Spinal cord (tissue), 10 donors: ENCODE measurements around the gene TIMELESS. TPM values are rescaled to one million over a fixed set of nuclear protein-coding genes. Genes with fewer than 3 reads are reported as not detected.
"Not testable (repeated sequence)": the region's sequence is repeated elsewhere in the genome, so short reads cannot be mapped to it uniquely, and the experiment has no call there.

Source experiments
- DNase-seq, 6 donors: peaks; one replicate each; pipeline versions ENCODE4 v3.0.0 to v3.0.0-alpha.2; 2013 to 2015; ENCODE audit warnings: low spot score in 6 of 6, low read depth in 4 of 6
- H3K27ac ChIP-seq: one replicate; pipeline ENCODE4 v1.5.1; 2013; ENCODE audit warnings: low read depth, low read length, control low read depth
- H3K27me3 ChIP-seq: one replicate; pipeline ENCODE4 v1.6.1; 2013; ENCODE audit warnings: low read length; ENCODE audit not compliant: control insufficient read depth, insufficient read depth
- H3K36me3 ChIP-seq: one replicate; pipeline ENCODE4 v1.6.1; 2013; ENCODE audit warnings: low read length; ENCODE audit not compliant: control insufficient read depth, insufficient read depth
- H3K4me1 ChIP-seq: one replicate; pipeline ENCODE4 v1.6.1; 2013; ENCODE audit warnings: low read length; ENCODE audit not compliant: control insufficient read depth, insufficient read depth
- H3K4me3 ChIP-seq: one replicate; pipeline ENCODE4 v1.5.1; 2013; ENCODE audit warnings: low read depth, low read length, control low read depth
- H3K9me3 ChIP-seq: one replicate; pipeline ENCODE4 v1.6.1; 2013; ENCODE audit warnings: low read length; ENCODE audit not compliant: control insufficient read depth, insufficient read depth
- WGBS: methylation state at CpG from one replicate; pipeline ENCODE4 v1.1.5; 2013; ENCODE audit warnings: missing lambda C conversion rate; ENCODE audit not compliant: insufficient coverage; 5-methylcytosine and 5-hydroxymethylcytosine counted together
- long read RNA-seq, 4 donors: transcript quantifications; one replicate each; lab custom pipeline, GENCODE V29; 2026
- polyA plus RNA-seq, 2 donors: library from polyadenylated mRNA; unstranded; fragments of 120-200 nt; gene quantifications; one replicate each; pipeline ENCODE4 v1.2.1, GENCODE V29; 2013; ENCODE audit not compliant: insufficient read length in 2 of 2
- total RNA-seq, 2 donors: library from RNA; depleted of rRNA in 1 of 2; stranded (reverse); fragments of 120-200 nt in 1 of 2; fragments of >200 nt in 1 of 2; gene quantifications; one replicate each; pipeline versions ENCODE4 v1.2.3 to v1.2.4, GENCODE V29; 2013 to 2014
- donor health status: healthy.

Gene TIMELESS, protein sequence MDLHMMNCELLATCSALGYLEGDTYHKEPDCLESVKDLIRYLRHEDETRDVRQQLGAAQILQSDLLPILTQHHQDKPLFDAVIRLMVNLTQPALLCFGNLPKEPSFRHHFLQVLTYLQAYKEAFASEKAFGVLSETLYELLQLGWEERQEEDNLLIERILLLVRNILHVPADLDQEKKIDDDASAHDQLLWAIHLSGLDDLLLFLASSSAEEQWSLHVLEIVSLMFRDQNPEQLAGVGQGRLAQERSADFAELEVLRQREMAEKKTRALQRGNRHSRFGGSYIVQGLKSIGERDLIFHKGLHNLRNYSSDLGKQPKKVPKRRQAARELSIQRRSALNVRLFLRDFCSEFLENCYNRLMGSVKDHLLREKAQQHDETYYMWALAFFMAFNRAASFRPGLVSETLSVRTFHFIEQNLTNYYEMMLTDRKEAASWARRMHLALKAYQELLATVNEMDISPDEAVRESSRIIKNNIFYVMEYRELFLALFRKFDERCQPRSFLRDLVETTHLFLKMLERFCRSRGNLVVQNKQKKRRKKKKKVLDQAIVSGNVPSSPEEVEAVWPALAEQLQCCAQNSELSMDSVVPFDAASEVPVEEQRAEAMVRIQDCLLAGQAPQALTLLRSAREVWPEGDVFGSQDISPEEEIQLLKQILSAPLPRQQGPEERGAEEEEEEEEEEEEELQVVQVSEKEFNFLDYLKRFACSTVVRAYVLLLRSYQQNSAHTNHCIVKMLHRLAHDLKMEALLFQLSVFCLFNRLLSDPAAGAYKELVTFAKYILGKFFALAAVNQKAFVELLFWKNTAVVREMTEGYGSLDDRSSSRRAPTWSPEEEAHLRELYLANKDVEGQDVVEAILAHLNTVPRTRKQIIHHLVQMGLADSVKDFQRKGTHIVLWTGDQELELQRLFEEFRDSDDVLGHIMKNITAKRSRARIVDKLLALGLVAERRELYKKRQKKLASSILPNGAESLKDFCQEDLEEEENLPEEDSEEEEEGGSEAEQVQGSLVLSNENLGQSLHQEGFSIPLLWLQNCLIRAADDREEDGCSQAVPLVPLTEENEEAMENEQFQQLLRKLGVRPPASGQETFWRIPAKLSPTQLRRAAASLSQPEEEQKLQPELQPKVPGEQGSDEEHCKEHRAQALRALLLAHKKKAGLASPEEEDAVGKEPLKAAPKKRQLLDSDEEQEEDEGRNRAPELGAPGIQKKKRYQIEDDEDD
- total RNA-seq (10 to 100 TPM; 10.1 to 10.6 TPM), polyA plus RNA-seq (10 to 100 TPM; 20.4 to 24.8 TPM)
- long read RNA-seq, donor 1, full-length matches to known transcripts, result 2 of 2 reads
- long read RNA-seq, donor 1, partial matches to known transcripts, result 0 of 2 reads
- long read RNA-seq, donor 1, other reads (novel, unspliced or antisense), result 0 of 2 reads
- long read RNA-seq, donor 2, result 0 reads
- long read RNA-seq, donor 3, result 0 reads
- long read RNA-seq, donor 4, full-length matches to known transcripts, result 2 of 2 reads
- long read RNA-seq, donor 4, partial matches to known transcripts, result 0 of 2 reads
- long read RNA-seq, donor 4, other reads (novel, unspliced or antisense), result 0 of 2 reads

GRCh38 chr12:56448860-56449621 is at the start of gene TIMELESS:
TSS of gene TIMELESS (minus strand) at chr12:56449426. CDS start at chr12:56434170, 15,256 bp downstream.
- WGBS, result 0% methylated on average over 53 of the region's 58 CpGs
- no peaks in the 10 kb centered on the region for H3K36me3 ChIP-seq
- no peaks in the 10 kb centered on the region for H3K9me3 ChIP-seq
- H3K4me1 ChIP-seq, result peaks cover 8% of the 10 kb centered on the region
- DNase-seq, result peak; percentile 76 to 97 (median 92)
- H3K27me3 ChIP-seq, result no peaks in the 10 kb centered on the region
- H3K4me3 ChIP-seq, result peak within 1 kb of the TSS; percentile 92
- H3K27ac ChIP-seq, result peak within 1 kb of the TSS; percentile 97

GRCh38 chr12:56498126-56498902 is 49.1 kb upstream of the TIMELESS start:
- WGBS, result 30% methylated on average over 5 of the region's 14 CpGs
- H3K27ac ChIP-seq, H3K27me3 ChIP-seq, H3K36me3 ChIP-seq, H3K9me3 ChIP-seq, H3K4me3 ChIP-seq, H3K4me1 ChIP-seq: not testable (repeated sequence)
- DNase-seq, result peak in 1 of 6 donors; percentile 10

DNA sequence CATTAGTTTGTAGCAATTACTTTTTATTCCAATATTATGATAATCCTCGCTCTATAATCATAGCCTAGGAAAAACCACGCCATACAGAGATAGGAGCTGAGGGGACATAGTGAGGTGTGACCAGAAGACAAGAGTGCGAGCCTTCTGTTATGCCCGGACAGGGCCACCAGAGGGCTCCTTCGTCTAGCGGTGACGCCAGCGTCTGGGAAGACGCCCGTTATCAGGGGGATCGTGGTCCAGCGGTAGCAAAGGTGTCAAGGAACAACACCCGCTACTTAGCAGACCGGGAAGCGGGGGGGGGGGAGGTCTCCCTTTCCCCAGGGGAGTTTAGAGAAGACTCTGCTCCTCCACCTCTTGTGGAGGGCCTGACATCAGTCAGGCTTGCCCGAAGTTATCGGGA is 47.5 kb upstream of the TIMELESS start:
- DNase-seq, result peak in 2 of 6 donors; percentile 33 to 53
- 18% methylated on average over 9 of the region's 17 CpGs for WGBS
- H3K27me3 ChIP-seq, result not testable (repeated sequence)

GRCh38 chr12:56494481-56494880 is 45.3 kb upstream of the TIMELESS start:
- not testable (repeated sequence) for H3K9me3 ChIP-seq, DNase-seq, H3K36me3 ChIP-seq, H3K4me3 ChIP-seq, H3K4me1 ChIP-seq, H3K27ac ChIP-seq, H3K27me3 ChIP-seq
- 96% methylated on average over 24 of the region's 27 CpGs for WGBS

More for the DNA sequence above, 47.5 kb upstream of the TIMELESS start:
- H3K4me1 ChIP-seq, H3K4me3 ChIP-seq, H3K36me3 ChIP-seq, H3K9me3 ChIP-seq, H3K27ac ChIP-seq: not testable (repeated sequence)

- not testable (repeated sequence) for H3K9me3 ChIP-seq, DNase-seq, H3K4me3 ChIP-seq, H3K27ac ChIP-seq, H3K36me3 ChIP-seq, H3K4me1 ChIP-seq, H3K27me3 ChIP-seq
- 95% methylated on average over 14 of the region's 15 CpGs for WGBS
These were observed 44.8 kb upstream of the TIMELESS start for GRCh38 chr12:56494106-56494415.

- H3K9me3 ChIP-seq, H3K27ac ChIP-seq, DNase-seq, H3K4me3 ChIP-seq, H3K4me1 ChIP-seq, H3K36me3 ChIP-seq: not testable (repeated sequence)
- H3K27me3 ChIP-seq, result peaks cover 11% of the 10 kb centered on the region
- WGBS, result 91% methylated on average over 23 of the region's 31 CpGs
These were observed 44.3 kb upstream of the TIMELESS start for GRCh38 chr12:56493409-56494105.

DNA sequence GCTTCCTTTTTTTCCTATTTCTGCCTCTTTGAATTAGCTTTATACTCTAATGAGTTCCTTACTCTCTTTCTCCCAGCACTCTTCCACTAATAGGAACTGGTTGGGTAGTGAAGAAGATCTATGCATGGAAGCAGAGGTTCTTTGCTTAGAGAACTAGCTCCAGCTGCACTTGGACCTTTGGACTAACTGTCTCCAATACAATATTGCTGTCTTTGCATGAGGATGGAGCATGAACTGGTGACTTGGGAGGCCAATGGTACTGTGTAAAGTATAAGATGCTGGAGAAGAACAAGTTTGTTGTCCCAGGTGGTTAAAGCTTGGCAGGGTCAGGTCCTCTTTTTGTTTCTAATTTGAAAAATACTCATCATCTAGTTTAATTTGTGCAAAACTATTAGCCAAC is 41.1 kb upstream of the TIMELESS start:
- H3K4me1 ChIP-seq, result peaks cover 18% of the 10 kb centered on the region
- DNase-seq, result no peak
- H3K4me3 ChIP-seq, result no peak overlapping the region
- no peaks in the 10 kb centered on the region for H3K36me3 ChIP-seq
- H3K9me3 ChIP-seq, result no peaks in the 10 kb centered on the region
- H3K27me3 ChIP-seq, result peaks cover 23% of the 10 kb centered on the region
- H3K27ac ChIP-seq, result no peak overlapping the region
